Non-pigmented ciliary epithelial cell (primary cell): ENCODE measurements around the gene AHCTF1.

Experiments
- DNase-seq: peaks from one replicate; pipeline ENCODE4 v3.0.0-alpha.2; 2010; ENCODE audit warnings: low read depth

The AHCTF1 gene

GRCh38 chr1:246798606-246799496 is 132.9 kb downstream of the AHCTF1 start:
- DNase-seq = no peak

DNA sequence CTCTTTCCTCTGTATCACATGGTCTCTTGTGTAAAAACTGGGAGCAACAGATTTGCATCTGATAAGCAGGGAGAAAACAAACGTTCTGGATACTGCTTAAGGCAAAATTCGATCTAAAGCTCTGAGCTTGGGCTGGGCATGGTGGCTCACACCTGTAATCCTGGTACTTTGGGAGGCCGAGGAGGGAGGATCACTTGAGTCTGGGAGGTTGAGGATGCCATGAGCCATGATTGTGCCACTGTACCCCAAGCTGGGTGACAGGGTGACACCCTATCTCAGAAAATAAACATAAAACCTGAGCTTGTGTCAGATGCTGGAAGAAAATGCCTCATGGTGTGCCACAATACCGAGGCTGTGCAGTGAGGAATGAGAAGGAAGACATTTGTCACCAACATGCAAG is 133.6 kb downstream of the AHCTF1 start:
- no peak for DNase-seq

DNA sequence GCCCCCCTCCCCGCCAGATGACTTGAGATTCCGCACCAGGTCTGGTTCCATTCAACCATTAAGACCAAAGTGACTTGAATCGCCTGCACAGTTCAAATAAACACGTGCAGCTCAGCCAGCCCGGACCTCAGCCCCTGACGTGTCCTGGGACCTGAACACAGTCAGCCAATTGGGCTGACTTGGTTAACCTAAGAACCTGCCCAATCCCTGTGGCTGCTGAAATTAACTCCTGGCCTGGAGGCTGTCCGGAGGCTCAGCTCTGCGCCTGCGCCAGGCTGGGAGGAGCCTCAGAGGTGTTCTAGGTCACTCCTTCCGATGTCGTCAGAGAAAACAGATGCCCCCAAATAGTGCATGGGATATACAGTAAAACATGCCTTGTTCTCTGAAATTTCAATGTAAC is 134.2 kb downstream of the AHCTF1 start:
- DNase-seq = no peak

DNA sequence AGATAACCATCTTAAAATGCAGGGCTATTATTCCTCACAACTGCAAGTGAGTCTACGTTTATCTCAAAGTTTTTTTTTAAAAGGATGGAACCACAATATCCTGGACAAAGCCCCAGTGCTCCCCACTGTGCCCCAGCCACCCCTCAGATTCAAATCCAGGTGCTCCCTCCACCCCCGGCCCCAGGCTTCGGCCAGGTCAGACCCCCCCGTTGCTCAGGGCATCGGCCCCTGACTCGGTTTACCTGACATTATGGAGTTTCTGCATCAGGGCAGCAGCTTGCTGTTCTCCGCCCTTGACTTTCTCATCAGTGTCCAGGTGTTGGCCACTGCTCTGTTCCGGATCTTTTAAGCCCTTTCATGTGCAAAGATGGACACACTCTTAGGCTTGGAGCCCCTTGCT is 134.6 kb downstream of the AHCTF1 start:
- DNase-seq = no peak

GRCh38 chr1:246795906-246796694 is 135.6 kb downstream of the AHCTF1 start:
- DNase-seq = no peak

- no peak for DNase-seq
Observed at GRCh38 chr1:246794828-246795671, 136.7 kb downstream of the AHCTF1 start.

GRCh38 chr1:246794048-246794827 is 137.5 kb downstream of the AHCTF1 start:
- DNase-seq = no peak

GRCh38 chr1:246793356-246793896 is 138.3 kb downstream of the AHCTF1 start:
- no peak for DNase-seq

DNA sequence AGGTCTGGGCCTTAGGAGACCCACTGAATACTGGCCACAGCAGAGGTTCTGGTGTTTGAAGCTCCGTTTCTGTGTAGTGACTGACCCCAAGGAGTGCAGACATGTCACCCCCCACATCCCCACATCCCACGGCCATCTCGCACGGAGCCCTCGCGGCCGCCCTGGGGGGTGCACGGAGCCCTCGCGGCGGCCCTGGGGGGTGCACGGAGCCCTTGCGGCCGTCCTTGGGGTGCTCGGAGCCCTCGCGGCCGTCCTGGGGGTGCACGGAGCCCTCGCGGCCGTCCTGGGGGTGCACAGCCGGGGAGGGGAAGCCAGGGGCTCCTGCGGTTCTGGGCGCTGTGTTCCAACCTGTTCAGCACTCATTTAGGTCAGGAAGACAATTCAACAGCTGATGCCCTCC is 139.1 kb downstream of the AHCTF1 start:
- DNase-seq = no peak

GRCh38 chr1:246791303-246791918 is 140.3 kb downstream of the AHCTF1 start:
- no peak for DNase-seq

DNA sequence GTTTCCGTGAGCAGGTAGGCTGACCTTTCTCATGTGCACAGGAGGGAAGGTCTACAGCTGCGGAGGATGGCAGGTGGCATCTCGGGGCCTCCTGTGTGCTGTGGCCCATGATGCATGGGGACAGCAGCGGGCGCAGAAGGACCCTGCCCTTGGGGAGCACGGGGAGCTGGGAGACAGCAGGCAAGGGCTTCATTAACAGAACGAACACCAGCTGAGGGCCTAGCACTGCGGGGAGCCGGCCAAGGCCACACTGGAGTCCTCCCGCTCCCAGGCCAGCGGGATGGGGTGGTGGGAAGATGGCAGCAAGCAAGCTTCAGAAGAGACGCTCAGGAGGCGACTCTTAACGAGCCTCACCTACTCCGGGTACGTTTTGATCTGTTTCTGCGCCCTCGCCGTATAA is 140.9 kb downstream of the AHCTF1 start:
- DNase-seq = no peak

DNA sequence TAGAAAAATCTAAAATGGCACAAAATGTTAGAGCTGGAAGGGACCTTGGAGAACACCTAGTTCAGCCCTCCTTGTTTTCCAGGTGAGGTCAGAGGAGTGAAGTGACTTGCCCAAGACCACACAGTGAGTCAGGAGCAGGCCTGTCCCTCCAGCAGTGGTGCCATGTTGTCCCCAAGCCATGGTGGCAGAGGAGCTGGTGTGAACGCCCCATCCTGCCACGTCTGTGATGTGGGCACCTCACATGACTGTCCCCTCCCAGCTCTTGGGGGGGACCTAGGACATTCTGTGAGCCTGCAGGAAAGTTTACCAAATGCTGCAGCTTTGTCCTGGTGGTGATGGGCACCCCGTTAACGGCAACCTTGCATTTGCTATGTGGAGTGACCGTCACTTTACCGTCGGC is 141.4 kb downstream of the AHCTF1 start:
- no peak for DNase-seq

- no peak for DNase-seq
Observed at GRCh38 chr1:246789454-246790339, 142.1 kb downstream of the AHCTF1 start.
